Hepatocyte (in vitro differentiated cells): ENCODE data around the gene ATP8A2.

Experiments used
- CTCF ChIP-seq: fragments of 200-600 bp; sonication (generic); IDR thresholded peaks from 2 replicates; pipeline ENCODE4 v1.5.1; 2016; ENCODE audit warnings: antibody characterized with exemption, mild to moderate bottlenecking; ENCODE audit not compliant: poor library complexity
- EZH2 ChIP-seq: fragments of 200-600 bp; sonication (generic); IDR thresholded peaks from 2 replicates; pipeline ENCODE4 v1.6.1; 2016; ENCODE audit warnings: antibody characterized with exemption, mild to moderate bottlenecking, borderline replicate concordance
- EZH2phosphoT487 ChIP-seq: fragments of 200-600 bp; sonication (generic); IDR thresholded peaks from one replicate; pipeline ENCODE4 v1.6.1; 2018; ENCODE audit warnings: antibody characterized with exemption, mild to moderate bottlenecking, low read depth, moderate library complexity; ENCODE audit not compliant: unreplicated experiment, severe bottlenecking

- no peak for TF ChIP-seq EZH2
- TF ChIP-seq CTCF, result no peak
- TF ChIP-seq EZH2phosphoT487, result no peak
Observed at GRCh38 chr13:25839371-25839770, 467.6 kb downstream of the ATP8A2 start.
